SK-N-SH (cell line): ENCODE results near the gene HOXB2. TPM values are rescaled to one million over a fixed set of nuclear protein-coding genes. Genes with fewer than 3 reads are reported as not detected.

Experiments used
- CTCF ChIA-PET: fragments of 300-600, 350-600 bp; formaldehyde crosslinking; extraction: SDS; loops from one replicate; lab custom pipeline; 2021; lab: Yijun Ruan, JAX
- POLR2A ChIA-PET: fragments of 350-600 bp; sonication (Branson Sonifier 250); formaldehyde crosslinking; extraction: SDS; loops from one replicate; lab custom pipeline; 2020; ENCODE audit warnings: antibody characterized with exemption, inconsistent platforms; lab: Yijun Ruan, JAX
- DNase-seq: peaks from one replicate; pipeline ENCODE4 v3.0.0; 2012
- H2AFZ ChIP-seq: fragments of 200-600 bp; sonication (generic); 2 replicates; pipeline ENCODE4 v1.8.1; 2016; ENCODE audit warnings: antibody characterized with exemption, mild to moderate bottlenecking, low read depth
- H3F3A ChIP-seq: fragments of 200-600 bp; sonication (generic); replicated peaks from 2 replicates; pipeline ENCODE3; 2016; ENCODE audit warnings: antibody characterized with exemption, mild to moderate bottlenecking; ENCODE audit not compliant: insufficient read depth
- H3K27ac ChIP-seq, 2 experiments: fragments of 200-500 bp in 1 of 2; fragments of 200-600 bp in 1 of 2; sonication (Bioruptor generic) in 1 of 2; sonication (generic), shearing (Covaris generic) in 1 of 2; 2 replicates each; pipeline versions ENCODE4 v1.5.1 to v1.6.1; 2014 to 2016; ENCODE audit warnings: low read depth in 2 of 2, inconsistent platforms in 1 of 2, low read length in 1 of 2, mild to moderate bottlenecking in 1 of 2, mixed read lengths in 1 of 2
- H3K27me3 ChIP-seq: fragments of 200-600 bp; sonication (generic), shearing (Covaris generic); 2 replicates; pipeline ENCODE4 v1.6.1; 2016; ENCODE audit warnings: mixed run types; ENCODE audit not compliant: insufficient read depth
- H3K36me3 ChIP-seq, 2 experiments: fragments of 200-500 bp in 1 of 2; fragments of 200-600 bp in 1 of 2; sonication (Bioruptor generic) in 1 of 2; sonication (generic) in 1 of 2; replicated peaks in 1 of 2; 2 replicates each; pipeline versions ENCODE3 to v1.5.1; 2014 to 2016; ENCODE audit warnings: low read length in 1 of 2, mild to moderate bottlenecking in 1 of 2; ENCODE audit not compliant: insufficient read depth in 2 of 2, control insufficient read depth in 1 of 2
- H3K4me1 ChIP-seq, 2 experiments: fragments of 200-500 bp in 1 of 2; fragments of 200-600 bp in 1 of 2; sonication (Bioruptor generic) in 1 of 2; sonication (generic), shearing (Covaris generic) in 1 of 2; 2 replicates each; pipeline versions ENCODE4 v1.5.1 to v1.6.1; 2014 to 2016; ENCODE audit warnings: low read depth in 1 of 2, low read length in 1 of 2, mixed run types in 1 of 2; ENCODE audit not compliant: insufficient read depth in 2 of 2, control insufficient read depth in 1 of 2
- H3K4me2 ChIP-seq: fragments of 200-600 bp; sonication (generic), shearing (Covaris generic); 2 replicates; pipeline ENCODE4 v1.6.1; 2017; ENCODE audit warnings: mixed run types
- H3K4me3 ChIP-seq, 2 experiments: fragments of 200-500 bp in 1 of 2; fragments of 200-600 bp in 1 of 2; sonication (Bioruptor generic) in 1 of 2; sonication (generic), shearing (Covaris generic) in 1 of 2; 2 replicates each; pipeline versions ENCODE4 v1.5.1 to v1.8.1; 2014 to 2016; ENCODE audit warnings: low read depth in 2 of 2, inconsistent platforms in 1 of 2, low read length in 1 of 2, mild to moderate bottlenecking in 1 of 2, mixed read lengths in 1 of 2, moderate library complexity in 1 of 2
- H3K79me2 ChIP-seq: fragments of 200-600 bp; sonication (generic); 2 replicates; pipeline ENCODE4 v1.8.1; 2017; ENCODE audit warnings: mild to moderate bottlenecking; ENCODE audit not compliant: insufficient read depth
- H3K9ac ChIP-seq: fragments of 200-600 bp; sonication (generic); 2 replicates; pipeline ENCODE4 v1.6.1; 2017; ENCODE audit warnings: mixed run types
- H3K9me2 ChIP-seq: fragments of 200-600 bp; sonication (generic); 2 replicates; pipeline ENCODE4 v1.6.1; 2017; ENCODE audit warnings: mixed run types
- H3K9me3 ChIP-seq: fragments of 200-600 bp; sonication (generic); 2 replicates; pipeline ENCODE4 v1.6.1; 2017; ENCODE audit warnings: mixed run types, mild to moderate bottlenecking, moderate library complexity
- H4K20me1 ChIP-seq: fragments of 200-600 bp; sonication (generic); 2 replicates; pipeline ENCODE4 v1.6.1; 2017; ENCODE audit warnings: mild to moderate bottlenecking, mixed run types; ENCODE audit not compliant: insufficient read depth
- CTCF ChIP-seq: fragments of 200-600 bp; sonication (generic); IDR thresholded peaks from 2 replicates; pipeline ENCODE4 v1.6.1; 2017; ENCODE audit warnings: antibody characterized with exemption, mild to moderate bottlenecking, moderate library complexity
- EZH2phosphoT487 ChIP-seq: fragments of 200-600 bp; sonication (generic); IDR thresholded peaks from 2 replicates; pipeline ENCODE4 v1.6.1; 2017; ENCODE audit warnings: low read depth, mixed run types, mild to moderate bottlenecking, antibody characterized with exemption, moderate library complexity, borderline replicate concordance
- FOSL2 ChIP-seq: IDR thresholded peaks from 2 replicates; pipeline ENCODE4 v1.4.0; 2012; ENCODE audit warnings: low read depth, mild to moderate bottlenecking, moderate library complexity, borderline replicate concordance
- FOXM1 ChIP-seq: IDR thresholded peaks from 2 replicates; pipeline ENCODE4 v1.4.0; 2012; ENCODE audit warnings: low read depth, mild to moderate bottlenecking
- JUND ChIP-seq: IDR thresholded peaks from 2 replicates; pipeline ENCODE4 v1.4.0; 2012
- PBX3 ChIP-seq: IDR thresholded peaks from 2 replicates; pipeline ENCODE4; 2012
- RAD21 ChIP-seq: IDR thresholded peaks from 2 replicates; pipeline ENCODE4 v1.6.1; 2012; ENCODE audit warnings: mild to moderate bottlenecking, low read length
- YY1 ChIP-seq: IDR thresholded peaks from 2 replicates; pipeline ENCODE4 v1.4.0; 2012; ENCODE audit warnings: low read depth, mild to moderate bottlenecking
- WGBS: methylation state at CpG from one replicate; pipeline ENCODE4 v1.1.6; 2017; ENCODE audit warnings: low lambda C conversion rate; 5-methylcytosine and 5-hydroxymethylcytosine counted together
- polyA plus RNA-seq, 3 experiments: library from polyadenylated mRNA; depleted of rRNA; stranded (reverse); fragments of >200 nt; gene quantifications; 2 replicates each; pipeline ENCODE4 v1.2.3, GENCODE V29; 2012

HOXB2 gene
- polyA plus RNA-seq, 1 of the 3 experiments (the other 2 are of a cell fraction): 1.9 TPM

GRCh38 chr17:48577330-48577945 lies 32.5 kb upstream of the HOXB2 start (continued):
- no peak for TF ChIP-seq PBX3

- Histone ChIP-seq H3K36me3 (no peaks in the 10 kb centered on the region), H3K9ac (no peak overlapping the region), H3K4me2 (no peak overlapping the region), H2AFZ (no peak overlapping the region), H3K4me1 (no peaks in the 10 kb centered on the region; a peak in 1 of 4 replicates), H3K4me3 (no peak overlapping the region), H3K9me3 (no peaks in the 10 kb centered on the region), H3F3A (peaks cover 4% of the 10 kb centered on the region), H3K9me2 (no peaks in the 10 kb centered on the region), H3K27ac (no peak overlapping the region), H3K27me3 (peaks cover 94% of the 10 kb centered on the region), H3K79me2 (no peaks in the 10 kb centered on the region), H4K20me1 (peaks cover 9% of the 10 kb centered on the region; the same call in 1 of the 2 replicates)
- CTCF ChIA-PET: interaction anchor here (0.8 to 1.4 kb wide), 3 partner anchors 17 to 41 kb away, joined by 3 to 5 read pairs (median 3); no protein-coding TSS in a partner anchor
- no peak for TF ChIP-seq FOSL2
- TF ChIP-seq YY1: no peak
- TF ChIP-seq CTCF: no peak
- TF ChIP-seq EZH2phosphoT487: 0 out of 2 replicates have a peak, but pooled peaks have one; percentile 19
- POLR2A ChIA-PET: no interaction called here
- no peak for DNase-seq
- 23% methylated on average over 41 of the region's 43 CpGs for WGBS
Measured at GRCh38 chr17:48576479-48577309, 31.8 kb upstream of the HOXB2 start.

- Histone ChIP-seq H2AFZ (no peak overlapping the region), H3K27ac (no peak overlapping the region)
- TF ChIP-seq FOXM1 (no peak), RAD21 (no peak), JUND (no peak), EZH2phosphoT487 (peak; percentile 29; the same call in 1 of the 2 replicates)
- TF ChIP-seq, all 33 proteins: peak for 1
- no peak for DNase-seq
- H3K4me3 ChIP-seq: no peak overlapping the region
- no peak overlapping the region for H3K9ac ChIP-seq
- H3F3A ChIP-seq: peaks cover 4% of the 10 kb centered on the region
- no peaks in the 10 kb centered on the region for H3K36me3 ChIP-seq
- no peak overlapping the region for H3K4me2 ChIP-seq
- no peaks in the 10 kb centered on the region for H3K79me2 ChIP-seq
- no peaks in the 10 kb centered on the region for H3K9me2 ChIP-seq
- H3K4me1 ChIP-seq: no peaks in the 10 kb centered on the region; a peak in 1 of 4 replicates
- WGBS: 23% methylated on average over 22 of the region's 22 CpGs
- H3K9me3 ChIP-seq: no peaks in the 10 kb centered on the region
- POLR2A ChIA-PET: no interaction called here
- peaks cover 9% of the 10 kb centered on the region; the same call in 1 of the 2 replicates for H4K20me1 ChIP-seq
- H3K27me3 ChIP-seq: peaks cover 94% of the 10 kb centered on the region
- CTCF ChIA-PET: interaction anchor here (1.1 to 1.6 kb wide), 3 partner anchors 17 to 240 kb away, joined by 3 to 5 read pairs (median 3); no protein-coding TSS in a partner anchor
Measured at GRCh38 chr17:48575673-48576478, 31.0 kb upstream of the HOXB2 start.
